Hematopoietic multipotent progenitor cell treated with erythropoietin and hydrocortisone succinate and interleukin-3 and kit ligand, for 4 days (in vitro differentiated cells): ENCODE data around the gene GABBR2.

Source experiments
- DNase-seq: peaks from one replicate; pipeline ENCODE4 v3.0.0-alpha.2; 2015

Gene GABBR2

DNA sequence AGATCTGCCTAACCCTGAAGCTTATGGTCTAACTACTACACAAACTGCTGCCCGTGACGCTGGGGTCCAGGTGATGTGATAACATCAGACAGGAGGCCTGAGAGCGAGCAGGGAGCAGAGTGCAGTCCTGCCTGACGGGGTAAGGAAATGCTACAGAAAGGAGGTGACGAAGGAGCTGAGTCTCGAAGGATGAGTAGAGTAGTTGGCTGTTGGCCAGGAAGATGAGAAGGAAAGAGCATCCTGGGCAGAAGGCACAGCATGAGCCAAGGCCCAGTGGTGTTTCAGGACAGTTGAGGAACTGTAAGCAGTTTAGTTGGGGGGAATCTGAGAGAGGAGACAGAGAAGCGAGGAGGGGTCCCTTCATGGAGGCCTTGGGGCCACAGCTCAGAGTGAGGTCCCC lies 317.3 kb downstream of the GABBR2 start:
- DNase-seq: no peak

GRCh38 chr9:98385751-98386150 lies 323.0 kb downstream of the GABBR2 start:
- no peak for DNase-seq

GRCh38 chr9:98383758-98384157 lies 325.0 kb downstream of the GABBR2 start:
- DNase-seq: no peak

DNA sequence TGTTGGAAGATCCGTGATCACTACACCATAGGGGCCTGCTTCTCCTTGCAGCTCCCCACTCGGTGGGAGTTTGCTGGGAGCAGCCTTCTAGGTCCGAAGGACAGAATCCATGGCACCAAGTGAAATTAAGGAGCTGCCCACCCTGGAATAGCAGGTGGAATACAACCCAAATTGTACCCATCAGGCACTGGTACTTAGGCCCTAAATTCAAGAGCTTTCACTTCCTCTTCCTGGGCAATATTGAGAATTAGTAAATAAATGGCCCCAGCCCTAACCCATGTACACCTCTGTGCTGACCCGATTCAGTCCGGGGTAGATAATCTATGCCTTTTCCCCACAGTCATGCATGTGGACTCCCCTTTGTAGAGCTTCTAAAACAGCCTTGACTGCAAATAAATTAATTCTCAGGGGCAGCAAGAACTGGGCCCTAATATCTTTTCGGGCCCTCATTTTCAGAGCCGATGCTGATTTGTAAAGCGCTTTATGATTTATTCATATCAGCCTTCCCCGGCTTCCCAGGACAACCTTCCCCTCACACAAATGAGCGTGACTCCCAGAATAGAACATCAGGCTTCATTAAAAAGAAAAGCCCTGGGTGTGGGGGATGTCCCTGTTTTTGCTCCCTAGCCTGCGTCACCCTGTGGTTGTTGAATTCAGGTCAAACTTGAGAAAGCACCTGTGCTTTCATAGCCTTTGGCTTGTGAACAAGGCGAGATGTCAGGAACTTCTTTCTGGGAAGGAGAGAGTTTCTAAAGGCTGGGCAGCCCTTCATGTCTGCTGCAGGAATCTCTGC lies 327.2 kb downstream of the GABBR2 start:
- no peak for DNase-seq

GRCh38 chr9:98380065-98380681 lies 328.6 kb downstream of the GABBR2 start:
- DNase-seq: no peak

DNA sequence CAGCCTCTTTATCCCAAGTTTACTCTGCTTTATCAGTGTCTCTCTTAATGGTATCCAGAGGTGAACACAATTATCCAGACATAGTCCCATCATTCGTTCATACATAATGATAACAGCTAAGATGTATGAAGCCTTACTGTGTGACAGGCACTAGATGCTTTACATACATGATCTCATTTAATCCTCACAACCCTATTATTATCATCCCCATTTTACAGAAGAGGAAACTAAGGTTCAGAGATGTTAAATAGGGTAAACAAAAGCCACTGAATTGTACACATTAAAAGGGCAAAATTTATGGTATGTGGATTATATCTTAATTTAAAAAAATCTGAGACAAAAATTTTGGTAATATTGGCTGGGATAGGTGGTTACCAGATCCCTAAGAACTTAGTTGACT lies 329.2 kb downstream of the GABBR2 start:
- no peak for DNase-seq

GRCh38 chr9:98378794-98379193 lies 329.9 kb downstream of the GABBR2 start:
- no peak for DNase-seq

DNA sequence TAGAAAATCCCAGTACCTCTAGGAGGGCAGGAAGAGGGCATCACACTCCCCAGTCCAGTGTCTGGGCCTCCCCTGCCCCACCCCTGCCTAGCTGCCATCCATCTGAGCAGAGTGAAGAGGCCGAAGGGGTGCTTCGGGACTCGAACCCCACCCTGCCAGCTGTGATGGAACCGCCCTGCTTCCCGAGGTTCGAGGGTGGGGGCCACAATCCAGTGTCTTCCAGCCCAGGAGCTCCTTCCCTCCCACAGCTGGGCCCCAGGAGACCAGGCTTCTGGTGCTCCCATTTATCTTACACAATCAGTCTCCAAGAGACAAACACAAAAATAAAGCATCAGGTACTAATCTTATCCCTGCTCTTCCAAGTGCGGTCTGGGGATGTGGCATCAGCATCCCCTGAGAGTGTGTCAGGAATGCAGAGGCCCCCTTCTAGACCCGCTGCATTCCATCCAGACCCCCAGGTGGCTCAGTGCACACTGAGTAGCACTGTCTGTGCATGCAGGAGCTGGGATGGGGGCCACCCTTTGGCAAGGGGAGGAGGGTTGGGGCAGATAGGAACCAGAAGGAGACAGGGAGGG lies 330.4 kb downstream of the GABBR2 start:
- DNase-seq: no peak

DNA sequence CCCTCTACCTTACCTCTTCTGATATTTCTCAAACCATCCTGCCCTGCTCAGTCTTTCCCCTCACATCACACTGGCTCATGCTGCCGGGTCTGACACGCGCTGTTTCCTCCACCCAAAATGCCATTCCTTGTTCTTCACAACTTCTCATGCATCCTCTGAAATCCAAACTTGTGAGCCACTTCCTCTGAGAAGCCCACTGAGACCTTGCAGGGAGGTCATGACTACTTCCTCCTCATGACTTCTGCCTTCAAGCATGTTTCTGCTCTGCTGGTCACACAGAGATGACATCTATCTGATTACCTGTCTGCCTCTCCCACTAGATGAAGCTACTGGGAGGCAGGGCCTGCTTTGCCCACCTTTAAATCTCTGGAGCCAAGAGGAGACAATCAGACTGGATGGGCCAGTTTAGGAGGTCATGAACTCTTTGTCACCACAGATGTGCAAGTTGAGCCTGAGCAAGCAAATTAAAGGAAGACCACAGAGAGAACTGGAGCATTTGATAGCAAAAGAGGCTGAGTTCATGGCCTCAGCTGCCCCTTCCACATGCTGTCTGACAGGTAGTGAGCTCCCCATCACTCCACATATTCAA lies 333.5 kb downstream of the GABBR2 start:
- peak; percentile 12 for DNase-seq

GRCh38 chr9:98374385-98375051 lies 334.2 kb downstream of the GABBR2 start:
- peak; percentile 44 for DNase-seq

GRCh38 chr9:98373609-98374008 lies 335.1 kb downstream of the GABBR2 start:
- DNase-seq: no peak

GRCh38 chr9:98372077-98372836 lies 336.5 kb downstream of the GABBR2 start:
- no peak for DNase-seq

GRCh38 chr9:98370976-98371315 lies 337.8 kb downstream of the GABBR2 start:
- DNase-seq: no peak

DNA sequence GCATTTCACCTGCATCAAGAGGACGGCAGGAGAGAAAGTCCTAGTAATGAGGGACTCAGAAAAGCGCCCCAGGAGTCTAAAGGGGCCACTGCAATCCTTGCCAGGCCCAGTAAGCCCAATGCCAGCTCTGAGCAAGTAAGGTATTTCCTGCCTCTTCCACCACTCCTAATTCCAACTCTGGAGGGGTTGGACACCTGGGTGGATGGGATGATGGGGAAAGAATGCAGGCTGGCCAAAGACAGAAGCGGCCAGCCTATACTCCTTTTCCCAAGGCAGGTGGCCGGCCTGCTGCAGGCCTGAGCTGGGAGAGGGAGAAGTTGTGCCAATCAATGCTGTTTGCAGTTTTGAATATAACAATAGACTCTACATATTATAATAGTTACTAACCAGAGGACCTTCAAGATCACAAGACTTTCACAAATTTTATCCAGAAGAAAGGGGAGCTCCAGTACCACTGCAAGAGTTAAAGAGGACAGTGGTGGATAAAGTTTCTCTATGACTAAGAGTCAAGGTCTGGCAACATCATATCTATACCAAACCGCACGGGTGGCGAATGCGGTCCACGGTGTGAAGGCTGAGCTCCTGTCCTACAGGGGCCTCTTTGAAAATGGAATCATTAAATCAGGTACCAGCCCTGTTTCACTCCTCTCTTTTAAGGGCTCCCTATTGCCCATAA lies 338.3 kb downstream of the GABBR2 start:
- DNase-seq: no peak

GRCh38 chr9:98369896-98370295 lies 338.8 kb downstream of the GABBR2 start:
- DNase-seq: no peak

GRCh38 chr9:98369471-98369870 lies 339.3 kb downstream of the GABBR2 start:
- DNase-seq: no peak

- no peak for DNase-seq
These were observed 339.7 kb downstream of the GABBR2 start for GRCh38 chr9:98369066-98369425.

DNA sequence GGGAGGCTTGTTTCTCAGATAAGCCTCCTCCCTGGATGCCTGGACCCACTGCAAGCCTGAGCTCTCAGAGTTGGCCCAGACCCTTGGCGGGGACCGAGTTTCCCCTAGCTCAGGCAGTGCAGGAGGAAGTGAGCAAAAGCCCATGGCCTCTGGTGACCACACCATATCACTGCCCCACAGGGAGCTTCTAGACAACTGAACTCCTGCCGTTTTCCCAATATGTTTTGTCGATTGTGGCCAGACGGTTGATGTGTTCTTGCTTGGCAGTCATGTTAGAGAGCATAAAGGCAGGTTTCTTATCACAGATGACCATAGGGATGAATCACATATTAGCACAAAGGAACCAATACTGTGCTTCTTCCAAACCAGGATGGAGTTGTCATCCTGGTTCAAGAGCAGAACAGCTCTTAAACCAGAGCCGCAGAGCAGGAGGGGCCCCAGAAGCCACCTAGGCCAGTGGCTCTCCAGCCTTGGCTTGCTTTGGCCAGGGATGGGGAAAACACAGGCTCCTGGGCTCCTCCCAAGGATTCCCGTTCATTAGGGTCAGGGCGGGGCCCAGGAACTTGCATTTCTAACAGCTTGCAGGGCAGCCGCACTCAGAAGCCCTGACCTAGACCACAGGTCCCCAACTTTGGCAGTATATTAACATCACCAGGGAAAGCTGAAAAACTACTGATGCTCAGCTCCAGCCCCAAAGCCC lies 340.2 kb downstream of the GABBR2 start:
- DNase-seq: peak; percentile 5

DNA sequence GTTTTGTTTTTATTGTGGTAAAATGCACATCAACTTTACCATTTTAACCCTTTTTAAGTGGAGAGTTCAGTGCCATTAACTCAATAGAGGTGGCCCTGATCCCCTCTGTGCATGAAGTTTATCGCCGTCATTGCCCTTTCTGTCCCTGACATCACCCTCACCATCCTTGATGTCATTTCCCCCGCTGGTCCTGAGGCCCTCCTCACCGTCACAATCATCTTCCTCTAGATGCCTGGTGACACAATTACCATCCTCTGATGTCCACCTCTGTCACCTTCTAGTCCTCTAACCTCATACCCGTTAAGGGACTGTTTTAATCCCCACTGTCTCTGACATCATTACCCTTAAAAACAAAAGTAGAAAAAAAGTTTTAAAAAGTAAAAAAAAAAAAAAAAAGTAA lies 340.8 kb downstream of the GABBR2 start:
- no peak for DNase-seq

DNA sequence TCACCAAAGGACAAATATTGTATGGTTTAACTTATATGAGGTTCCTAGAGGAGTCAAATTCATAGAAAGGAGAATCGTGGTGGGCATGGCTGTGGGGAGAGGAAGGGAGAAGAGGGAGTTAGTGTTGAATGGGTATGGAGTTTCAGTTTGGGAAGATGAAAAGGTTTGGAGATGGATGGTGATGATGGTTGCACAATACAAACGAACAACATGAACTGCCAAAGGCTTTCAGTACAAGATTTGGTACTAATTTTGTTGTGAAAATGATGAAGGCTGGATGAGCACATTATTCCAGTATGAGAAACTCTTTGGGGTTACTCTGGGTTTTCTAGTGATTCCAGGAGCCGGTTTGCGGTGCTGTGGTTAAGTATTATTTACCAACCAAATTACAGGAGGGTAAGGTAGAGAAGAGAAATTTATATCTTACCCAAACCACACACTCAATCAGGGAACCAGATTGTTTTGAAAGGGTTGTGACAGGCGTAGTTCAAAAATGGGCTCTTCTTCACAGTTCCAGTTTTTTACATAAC lies 341.3 kb downstream of the GABBR2 start:
- no peak for DNase-seq

DNA sequence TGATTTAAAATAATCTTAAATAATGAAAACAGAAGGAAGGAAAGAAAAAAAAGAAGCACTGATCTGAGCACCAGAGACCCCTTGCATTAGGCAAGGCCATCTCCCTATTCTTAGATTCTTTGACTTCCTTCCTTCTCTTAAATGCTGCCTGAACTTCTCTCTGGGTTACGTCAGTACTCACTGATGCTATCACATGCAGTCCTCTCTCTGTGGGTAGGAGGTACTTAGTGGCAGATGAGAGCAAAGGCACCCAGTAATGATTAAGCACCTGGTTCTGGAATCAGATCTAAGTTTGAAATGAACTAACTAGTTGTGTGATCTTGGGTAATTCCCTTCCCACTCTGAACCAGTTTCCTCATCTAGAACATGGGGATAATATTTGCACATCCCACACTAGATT lies 343.0 kb downstream of the GABBR2 start:
- DNase-seq: no peak
